Natural killer cell (primary cell): Measurements from ENCODE around the gene ATAD5. TPM values are rescaled to one million over a fixed set of nuclear protein-coding genes. Genes with fewer than 3 reads are reported as not detected.
"Not testable (repeated sequence)": the region's sequence is repeated elsewhere in the genome, so short reads cannot be mapped to it uniquely, and the experiment has no call there.

Experiments
- ATAC-seq, 3 donors: fragments of 150-1000 bp in 2 of 3; fragments of 200-7000 bp in 1 of 3; cut with Tn5 transposase; 1 replicate in 1 of 3; 2 replicates in 2 of 3; pipeline ENCODE4 v1.10.0; 2021; ENCODE audit warnings: mild to moderate bottlenecking in 2 of 3, moderate library complexity in 2 of 3
- DNase-seq, 2 donors: peaks; one replicate each; pipeline versions ENCODE4 v3.0.0 to v3.0.0-alpha.2; 2013 to 2021; ENCODE audit warnings: mixed read lengths in 1 of 2
- H3K27ac ChIP-seq: one replicate; pipeline ENCODE4 v1.5.1; 2013; ENCODE audit warnings: mild to moderate bottlenecking, low read length
- H3K27me3 ChIP-seq: one replicate; pipeline ENCODE4 v1.6.1; 2013; ENCODE audit warnings: low read length; ENCODE audit not compliant: control insufficient read depth, insufficient read depth
- H3K36me3 ChIP-seq: one replicate; pipeline ENCODE4 v1.6.1; 2013; ENCODE audit warnings: low read length; ENCODE audit not compliant: control insufficient read depth, insufficient read depth
- H3K4me1 ChIP-seq: one replicate; pipeline ENCODE4 v1.6.1; 2013; ENCODE audit warnings: low read length; ENCODE audit not compliant: control insufficient read depth, insufficient read depth
- H3K4me3 ChIP-seq: one replicate; pipeline ENCODE4 v1.5.1; 2013; ENCODE audit warnings: low read length
- H3K9me3 ChIP-seq: one replicate; pipeline ENCODE4 v1.6.1; 2013; ENCODE audit warnings: low read length; ENCODE audit not compliant: control insufficient read depth, insufficient read depth
- H3K27ac Mint-ChIP-seq, 2 donors: one replicate each; pipeline ENCODE4 v1.8.0; 2022; ENCODE audit warnings: mild to moderate bottlenecking in 2 of 2, mixed read lengths in 2 of 2, moderate library complexity in 1 of 2
- H3K27me3 Mint-ChIP-seq, 2 donors: one replicate each; pipeline ENCODE4 v1.8.0; 2022; ENCODE audit warnings: low read depth in 2 of 2, mixed read lengths in 2 of 2
- H3K36me3 Mint-ChIP-seq: one replicate; pipeline ENCODE4 v1.8.0; 2022; ENCODE audit warnings: mixed read lengths
- H3K4me1 Mint-ChIP-seq, 2 donors: one replicate each; pipeline ENCODE4 v1.8.0; 2022; ENCODE audit warnings: mixed read lengths in 2 of 2
- H3K4me3 Mint-ChIP-seq: one replicate; pipeline ENCODE4 v1.8.0; 2022; ENCODE audit warnings: mild to moderate bottlenecking, moderate library complexity, mixed read lengths
- H3K9me3 Mint-ChIP-seq, 2 donors: one replicate each; pipeline ENCODE4 v1.8.0; 2022; ENCODE audit warnings: mixed read lengths in 2 of 2
- WGBS: methylation state at CpG from one replicate; pipeline ENCODE4 v1.1.7; 2013; ENCODE audit warnings: missing lambda C conversion rate; ENCODE audit not compliant: insufficient coverage; 5-methylcytosine and 5-hydroxymethylcytosine counted together
- intact Hi-C: fragments of 100-400 bp; cut with micrococcal nuclease; formaldehyde crosslinking; loops from one replicate; pipeline ENCODE4 v1.14.2; 2022
- total RNA-seq, 4 donors: library from RNA; stranded (reverse); fragments of 120-200 nt in 1 of 4; gene quantifications; one replicate each; pipeline versions ENCODE4 v1.2.3 to v1.2.4, GENCODE V29; 2013 to 2022
- TF ChIP-seq, protein P1 (sequence below): fragments of 200-600 bp; IDR thresholded peaks from one replicate; pipeline ENCODE4 v1.8.0; 2022; ENCODE audit warnings: antibody characterized with exemption

ATAD5 gene
- total RNA-seq, 3 donors from 2014 or later (not counting 1 experiment from before 2014, with no cell fraction given), result 5.5 to 6.6 (median 5.6) TPM

DNA sequence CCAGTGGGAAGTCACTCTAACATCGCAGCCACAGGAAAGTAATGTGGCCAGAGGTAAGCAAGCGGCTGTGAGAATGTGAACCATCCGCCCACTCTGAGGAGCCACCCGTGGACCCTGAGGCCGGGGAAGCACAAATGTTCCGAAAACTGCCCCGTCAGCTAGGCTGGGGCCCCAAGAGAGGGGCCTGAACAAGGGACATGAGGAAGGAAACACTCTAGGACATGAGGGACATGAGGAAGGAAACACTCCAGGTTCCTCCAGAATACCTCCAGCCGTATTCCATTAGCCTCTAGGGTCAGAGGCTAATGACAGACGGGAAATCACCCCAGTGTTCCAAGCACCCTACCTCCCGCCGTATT lies 74.0 kb downstream of the ATAD5 start:
- Histone ChIP-seq H3K4me3 (peak overlapping the region; percentile 57), H3K9me3 (no peaks in the 10 kb centered on the region), H3K27ac (peak overlapping the region; percentile 76), H3K4me1 (peaks cover 20% of the 10 kb centered on the region), H3K27me3 (no peaks in the 10 kb centered on the region), H3K36me3 (peaks cover 15% of the 10 kb centered on the region)
- H3K4me3 Mint-ChIP-seq, result peak overlapping the region; percentile 98
- peak overlapping the region; percentile 93 to 94 for H3K27ac Mint-ChIP-seq
- DNase-seq, result peak in 1 of 2 donors; percentile 41
- WGBS, result under 1% methylated on average over 11 of the region's 11 CpGs
- peaks cover 29 to 36% of the 10 kb centered on the region in 2 donors for H3K4me1 Mint-ChIP-seq
- TF ChIP-seq, protein P1, sequence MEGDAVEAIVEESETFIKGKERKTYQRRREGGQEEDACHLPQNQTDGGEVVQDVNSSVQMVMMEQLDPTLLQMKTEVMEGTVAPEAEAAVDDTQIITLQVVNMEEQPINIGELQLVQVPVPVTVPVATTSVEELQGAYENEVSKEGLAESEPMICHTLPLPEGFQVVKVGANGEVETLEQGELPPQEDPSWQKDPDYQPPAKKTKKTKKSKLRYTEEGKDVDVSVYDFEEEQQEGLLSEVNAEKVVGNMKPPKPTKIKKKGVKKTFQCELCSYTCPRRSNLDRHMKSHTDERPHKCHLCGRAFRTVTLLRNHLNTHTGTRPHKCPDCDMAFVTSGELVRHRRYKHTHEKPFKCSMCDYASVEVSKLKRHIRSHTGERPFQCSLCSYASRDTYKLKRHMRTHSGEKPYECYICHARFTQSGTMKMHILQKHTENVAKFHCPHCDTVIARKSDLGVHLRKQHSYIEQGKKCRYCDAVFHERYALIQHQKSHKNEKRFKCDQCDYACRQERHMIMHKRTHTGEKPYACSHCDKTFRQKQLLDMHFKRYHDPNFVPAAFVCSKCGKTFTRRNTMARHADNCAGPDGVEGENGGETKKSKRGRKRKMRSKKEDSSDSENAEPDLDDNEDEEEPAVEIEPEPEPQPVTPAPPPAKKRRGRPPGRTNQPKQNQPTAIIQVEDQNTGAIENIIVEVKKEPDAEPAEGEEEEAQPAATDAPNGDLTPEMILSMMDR, result no peak
- intact Hi-C loops, result no loop called here
- peak; percentile 36 to 47 (median 36) for ATAC-seq
- H3K9me3 Mint-ChIP-seq, result no peaks in the 10 kb centered on the region
- no peaks in the 10 kb centered on the region for H3K36me3 Mint-ChIP-seq
- no peaks in the 10 kb centered on the region for H3K27me3 Mint-ChIP-seq

DNA sequence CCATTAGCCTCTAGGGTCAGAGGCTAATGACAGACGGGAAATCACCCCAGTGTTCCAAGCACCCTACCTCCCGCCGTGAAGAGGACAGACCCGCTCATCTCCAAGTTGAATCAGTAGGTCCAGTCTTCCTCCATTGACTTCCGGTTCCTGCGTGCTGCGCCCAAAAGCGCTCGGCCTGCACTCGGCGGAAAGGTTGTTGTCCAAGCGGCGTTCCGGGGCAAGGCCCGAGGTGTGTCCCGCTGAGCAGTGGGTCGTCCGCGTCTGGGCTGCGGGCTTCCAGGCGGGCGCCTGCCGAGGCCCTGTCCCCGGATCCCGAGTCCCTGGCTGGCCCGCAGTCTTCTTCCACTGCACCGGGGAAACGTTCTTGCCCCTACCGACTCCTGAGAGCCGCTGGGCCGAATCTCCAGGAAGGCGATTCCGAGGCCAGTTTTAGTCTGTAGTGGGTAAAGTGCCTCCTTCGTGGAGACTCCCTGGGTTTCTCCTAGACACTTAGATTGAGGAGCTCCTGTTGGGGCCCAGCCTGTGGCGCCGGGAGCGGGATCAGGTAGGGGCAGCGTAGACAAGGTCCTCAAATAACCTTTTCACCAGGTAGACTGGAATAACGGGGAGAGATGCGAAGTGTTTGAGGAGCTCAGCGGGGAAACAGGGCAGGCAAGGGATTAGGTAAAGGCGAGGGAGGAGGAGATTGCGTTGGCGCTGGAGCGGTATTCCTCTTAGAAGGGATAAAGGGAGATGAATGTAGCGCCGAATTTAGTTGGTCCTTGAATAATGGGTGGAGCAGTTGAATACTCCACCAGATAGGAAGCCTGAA lies 74.5 kb downstream of the ATAD5 start, which contains the start of gene TEFM:
Gene TEFM, minus strand, starts transcription at position 138 of the 811 bp plus-strand sequence. Its CDS starts 40 bp downstream, at position 98.
- no peaks in the 10 kb centered on the region for H3K9me3 Mint-ChIP-seq
- peak; percentile 98 for ATAC-seq

GRCh38 chr17:30908717-30909420 lies 77.1 kb downstream of the ATAD5 start:
- Mint-ChIP-seq H3K9me3 (no peaks in the 10 kb centered on the region), H3K27me3 (no peaks in the 10 kb centered on the region), H3K4me1 (peaks cover 24% of the 10 kb centered on the region in 2 donors), H3K4me3 (peak overlapping the region; percentile 35), H3K27ac (no peak overlapping the region), H3K36me3 (no peaks in the 10 kb centered on the region)
- 57% methylated on average over 3 of the region's 3 CpGs for WGBS
- H3K27me3 ChIP-seq, result no peaks in the 10 kb centered on the region
- no peak overlapping the region for H3K4me3 ChIP-seq
- H3K9me3 ChIP-seq, result no peaks in the 10 kb centered on the region
- H3K36me3 ChIP-seq, result no peaks in the 10 kb centered on the region
- peaks cover 20% of the 10 kb centered on the region for H3K4me1 ChIP-seq
- DNase-seq (no peak), ATAC-seq (no peak)
- intact Hi-C loops, result no loop called here
- TF ChIP-seq, protein P1, result no peak
- H3K27ac ChIP-seq, result no peak overlapping the region

More for the DNA sequence above, 74.5 kb downstream of the ATAD5 start, which contains the start of gene TEFM:
- Histone ChIP-seq H3K27me3 (no peaks in the 10 kb centered on the region), H3K4me1 (peaks cover 20% of the 10 kb centered on the region), H3K9me3 (no peaks in the 10 kb centered on the region), H3K36me3 (peaks cover 13% of the 10 kb centered on the region), H3K27ac (peak within 1 kb of the TSS; percentile 76), H3K4me3 (peak within 1 kb of the TSS; percentile 57)
- TF ChIP-seq, protein P1, result no peak
- WGBS, result under 1% methylated on average over 47 of the region's 47 CpGs
- H3K4me1 Mint-ChIP-seq, result peaks cover 29 to 34% of the 10 kb centered on the region in 2 donors
- H3K4me3 Mint-ChIP-seq, result peak within 1 kb of the TSS; percentile 98
- peak within 1 kb of the TSS; percentile 93 to 94 for H3K27ac Mint-ChIP-seq
- peak; percentile 89 to 91 for DNase-seq
- intact Hi-C loops, result no loop called here
- H3K27me3 Mint-ChIP-seq, result no peaks in the 10 kb centered on the region
- no peaks in the 10 kb centered on the region for H3K36me3 Mint-ChIP-seq

GRCh38 chr17:30910151-30910550 lies 78.4 kb downstream of the ATAD5 start:
- WGBS, result 97% methylated on average over 6 of the region's 7 CpGs
- H3K27me3 Mint-ChIP-seq, H3K36me3 Mint-ChIP-seq, H3K4me3 Mint-ChIP-seq, H3K9me3 ChIP-seq, H3K4me3 ChIP-seq, H3K9me3 Mint-ChIP-seq, intact Hi-C loops, H3K27me3 ChIP-seq, H3K36me3 ChIP-seq, H3K27ac ChIP-seq, DNase-seq, ATAC-seq, H3K27ac Mint-ChIP-seq: not testable (repeated sequence)
- peaks cover 20 to 23% of the 10 kb centered on the region in 2 donors for H3K4me1 Mint-ChIP-seq
- peaks cover 18% of the 10 kb centered on the region for H3K4me1 ChIP-seq
